EL (cell line): ENCODE data around the gene CEP85L.

Experiments used
- DNase-seq: peaks from one replicate; pipeline ENCODE4 v3.0.0-alpha.2; 2016

CEP85L gene

DNA sequence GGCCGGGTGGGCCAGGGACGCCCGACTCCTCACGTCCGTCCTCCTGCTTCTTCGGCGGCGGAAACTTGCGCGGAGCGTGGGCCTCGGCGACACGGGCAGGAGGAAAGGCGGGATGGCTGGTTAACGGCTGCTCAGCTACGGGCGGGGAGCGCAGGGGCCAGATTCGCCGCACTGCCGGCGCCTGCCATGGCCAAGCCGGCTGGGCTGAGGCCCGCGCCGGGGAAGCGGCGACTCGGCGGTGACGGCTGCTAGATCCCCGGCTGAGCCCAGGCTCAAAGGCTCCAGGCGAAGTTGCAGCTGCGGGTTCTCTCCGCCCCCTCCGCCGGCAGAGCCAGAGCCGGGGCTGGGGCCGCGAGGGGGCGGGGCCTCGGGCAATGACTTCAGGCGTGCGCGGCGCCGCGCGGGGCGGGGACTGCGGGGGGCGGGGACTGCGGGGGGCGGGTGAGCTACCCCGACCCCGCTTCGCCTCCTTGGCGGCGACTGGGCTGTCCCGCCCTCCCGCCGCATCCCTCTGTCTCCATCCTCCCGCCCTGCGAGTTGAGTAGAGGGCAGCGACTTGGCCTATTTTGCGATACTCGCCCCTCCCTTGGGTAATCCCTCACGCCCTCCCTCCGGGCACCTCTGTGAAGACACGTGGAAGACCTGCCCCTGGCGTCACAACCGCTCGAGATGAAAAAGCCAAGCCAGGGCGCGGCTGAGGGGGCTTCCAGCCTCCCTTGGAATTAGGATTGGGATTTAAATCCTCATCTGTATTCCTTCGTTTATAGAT is at the start of gene CEP85L:
TSS of gene CEP85L (minus strand) at position 310 of the 769 bp plus-strand sequence. CDS start 322 bp downstream, outside the sequence.
- peak; percentile 94 for DNase-seq

DNA sequence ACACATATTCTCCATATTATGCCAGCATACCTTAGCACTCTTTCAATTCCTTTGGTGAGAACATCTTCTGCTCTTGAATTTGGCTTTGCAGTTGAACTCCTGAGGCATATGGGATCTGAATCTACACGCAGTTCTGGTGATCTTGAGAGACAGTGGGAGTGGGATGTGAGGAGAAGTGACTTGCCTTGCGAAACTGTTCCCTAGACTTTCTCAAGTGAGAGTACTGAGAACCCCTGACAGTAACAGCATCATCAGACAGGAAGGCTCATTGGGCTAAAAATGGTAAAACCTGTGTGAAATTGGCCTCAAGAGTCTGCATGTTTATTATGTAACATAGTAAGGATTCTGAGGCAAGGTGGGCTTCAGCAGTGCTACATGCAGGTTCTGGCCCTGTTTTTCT is 49.1 kb upstream of the CEP85L start:
- no peak for DNase-seq

DNA sequence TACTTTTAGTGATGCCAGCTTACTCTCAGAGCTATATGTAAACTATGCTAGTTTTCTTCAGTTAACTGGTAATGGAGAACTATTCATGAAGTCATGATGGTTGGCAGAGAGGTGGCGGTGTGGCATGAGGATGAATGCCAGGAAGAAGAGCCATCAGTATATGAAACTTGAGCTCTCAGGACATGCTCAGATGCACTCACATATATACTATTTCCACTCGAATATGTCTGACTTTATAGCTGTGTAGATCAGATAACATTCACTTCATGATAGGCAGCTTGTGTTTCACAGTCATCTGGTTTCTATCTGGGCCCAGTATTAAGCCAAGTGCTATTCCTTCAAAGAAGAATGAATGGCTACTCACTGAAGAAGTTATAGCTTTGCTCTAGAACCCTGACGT is 46.2 kb upstream of the CEP85L start:
- DNase-seq: no peak

DNA sequence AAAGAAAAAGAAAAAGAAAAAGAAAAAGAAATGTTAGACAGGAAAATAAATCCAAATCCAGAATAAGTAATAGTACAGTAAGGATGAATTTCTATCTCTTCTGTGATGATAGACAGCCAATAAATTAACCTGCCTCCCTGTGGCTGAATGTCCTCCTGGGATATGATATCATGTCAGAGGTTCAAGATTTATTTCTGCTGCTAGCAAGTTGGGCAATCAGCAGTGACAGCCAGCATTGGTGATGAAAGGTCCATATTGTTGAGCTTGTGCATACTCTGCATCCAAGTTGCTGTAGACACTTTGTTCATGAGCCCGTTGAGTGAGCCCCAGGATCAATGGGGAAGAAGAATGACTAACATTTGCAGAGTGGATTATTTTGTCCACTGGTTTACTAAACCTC is 44.9 kb upstream of the CEP85L start:
- DNase-seq: no peak

DNA sequence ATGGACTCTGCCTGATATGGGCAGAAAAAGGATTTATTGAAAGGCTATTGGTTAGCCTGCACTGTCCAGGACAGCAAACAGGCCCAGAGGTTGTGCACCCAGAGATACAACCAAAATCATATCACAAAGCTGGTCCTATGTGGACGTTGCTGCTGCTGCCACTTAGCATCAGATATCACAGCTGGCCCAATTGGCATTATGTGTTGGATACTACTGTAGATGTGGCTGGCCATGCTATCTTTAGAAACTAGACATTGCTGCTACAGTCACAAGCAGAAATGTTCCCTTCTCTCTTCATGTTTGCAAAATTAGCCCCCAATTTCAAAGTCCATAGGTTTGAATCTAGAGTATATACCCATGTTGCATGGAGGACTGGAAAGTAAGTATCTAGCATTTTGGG is 42.2 kb upstream of the CEP85L start:
- DNase-seq: no peak

DNA sequence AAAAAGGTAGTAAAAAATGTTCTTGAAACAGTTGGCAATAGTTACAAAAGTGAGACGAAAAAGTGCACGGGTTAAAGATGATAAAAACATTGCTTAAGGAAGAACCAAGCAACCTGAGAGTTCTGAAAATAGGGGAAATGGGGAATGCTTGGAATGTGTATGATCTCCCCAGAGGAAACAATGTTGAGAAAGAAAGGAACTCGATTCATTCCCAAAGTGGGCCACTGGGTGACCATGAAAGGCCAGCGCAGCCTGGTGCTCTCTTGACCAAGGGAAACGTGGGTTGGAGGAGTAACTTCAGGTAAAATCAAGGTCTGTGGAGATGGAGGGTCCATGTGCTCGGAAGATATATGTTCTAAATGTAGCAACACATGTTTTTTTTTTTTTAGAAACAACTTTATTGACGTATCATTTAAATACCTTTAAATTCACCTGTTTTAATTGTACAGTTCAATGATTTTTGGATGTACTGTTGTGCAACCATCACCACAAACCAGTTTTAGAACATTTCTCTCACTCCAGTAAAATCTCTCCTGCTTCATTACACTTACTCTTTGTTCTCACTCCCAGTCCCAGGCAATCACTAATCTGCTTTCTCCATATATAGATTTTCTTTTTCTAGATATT is 34.5 kb upstream of the CEP85L start:
- DNase-seq: no peak

DNA sequence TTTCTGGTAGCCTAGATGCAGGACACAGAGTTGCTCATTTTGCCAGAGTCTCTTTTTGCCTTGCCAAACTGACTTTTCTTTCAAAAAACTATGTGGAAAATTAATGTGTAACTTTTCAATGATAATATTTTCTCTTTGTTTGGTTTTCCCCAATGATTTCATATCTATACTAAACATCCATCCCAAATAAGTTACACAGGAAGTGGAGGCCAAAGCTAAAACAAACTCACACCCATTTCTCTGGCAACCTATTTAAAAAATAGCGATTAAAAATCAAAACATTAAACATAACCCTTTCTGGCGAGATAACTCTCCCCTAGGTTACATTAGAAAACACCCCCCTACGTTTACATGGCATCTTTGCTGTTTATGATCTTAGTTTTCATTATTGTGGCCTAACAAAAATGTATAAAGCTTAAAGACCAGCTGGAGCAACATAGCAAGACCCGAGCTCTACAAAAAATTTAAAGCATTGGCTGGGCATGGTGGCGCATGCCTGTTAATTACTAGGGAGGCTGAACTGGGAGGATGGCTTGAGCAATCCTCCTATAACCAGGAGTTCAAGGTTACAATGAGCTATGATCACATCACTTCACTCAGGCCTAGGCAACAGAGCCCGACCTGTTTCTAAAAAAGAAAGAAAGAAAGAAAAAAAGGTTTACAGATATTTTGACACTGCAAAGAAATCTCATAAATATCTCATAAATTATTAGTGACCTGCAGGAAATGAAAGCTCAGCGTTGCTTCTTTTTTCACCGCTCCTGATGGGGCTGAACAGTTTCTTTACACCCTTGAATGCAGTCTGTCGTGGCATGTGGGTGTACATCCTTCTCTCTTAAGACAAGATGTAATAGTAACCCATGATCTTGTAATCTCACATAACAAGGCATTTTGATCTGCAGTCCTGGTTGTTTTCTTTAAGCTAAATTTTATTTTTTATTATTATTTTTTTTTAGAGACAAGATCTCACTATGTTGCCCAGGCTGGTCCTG is 32.8 kb upstream of the CEP85L start:
- no peak for DNase-seq

DNA sequence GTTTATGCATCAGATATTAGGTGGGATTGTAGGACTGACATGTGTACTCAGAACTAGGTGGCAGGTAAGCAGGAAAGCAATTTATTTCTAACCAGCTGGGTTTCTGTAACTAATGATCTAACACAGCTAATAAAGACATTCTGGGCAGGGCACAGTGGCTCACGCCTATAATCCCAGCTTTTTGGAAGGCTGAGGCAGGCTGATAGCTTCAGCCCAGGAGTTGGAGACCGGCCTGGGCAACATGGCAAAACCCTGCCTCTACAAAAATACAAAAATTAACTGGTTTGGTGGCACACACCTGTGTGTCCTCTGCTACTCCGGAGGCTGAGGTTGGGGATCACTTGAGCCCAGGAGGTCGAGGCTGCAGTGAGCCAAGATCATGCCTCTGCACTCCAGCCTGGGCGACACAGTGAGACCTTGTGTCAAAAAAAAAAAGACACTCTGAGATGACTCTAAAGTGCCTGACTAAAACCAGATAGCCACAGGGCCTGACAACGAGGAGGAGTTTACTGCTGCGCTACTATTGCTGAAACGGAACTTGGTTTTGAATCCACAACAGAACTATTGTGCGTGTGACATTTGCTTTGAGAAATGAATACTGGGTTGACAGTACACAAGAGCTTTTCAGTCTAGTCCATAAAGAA is 29.2 kb upstream of the CEP85L start:
- DNase-seq: no peak

DNA sequence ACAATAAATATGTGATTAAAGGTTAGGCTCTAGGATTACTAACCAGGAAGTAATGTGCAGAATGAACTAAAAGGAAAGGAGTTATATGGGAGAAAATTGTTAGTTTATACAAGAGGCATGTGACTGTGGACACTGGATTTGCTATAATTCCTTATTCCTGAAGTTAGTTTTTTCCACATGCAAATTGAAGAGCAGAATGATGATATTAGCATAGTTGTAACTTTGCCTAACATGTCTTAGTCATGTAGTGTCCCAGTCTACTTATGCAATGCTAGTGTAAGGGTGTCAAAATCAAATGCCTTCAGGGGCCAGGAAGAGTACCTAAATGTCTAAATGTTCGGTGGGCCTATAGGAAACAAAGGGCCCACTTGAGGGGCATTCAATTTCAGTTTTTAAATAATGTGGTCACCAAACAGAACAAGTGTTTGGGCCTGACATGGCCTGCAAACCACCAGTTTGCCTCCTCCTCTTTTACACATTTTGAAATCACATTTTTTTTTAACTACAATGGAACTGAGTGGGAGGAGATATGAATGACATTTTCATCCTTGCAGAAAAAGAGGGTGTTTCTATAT is 28.0 kb upstream of the CEP85L start:
- DNase-seq: peak; percentile 35

DNA sequence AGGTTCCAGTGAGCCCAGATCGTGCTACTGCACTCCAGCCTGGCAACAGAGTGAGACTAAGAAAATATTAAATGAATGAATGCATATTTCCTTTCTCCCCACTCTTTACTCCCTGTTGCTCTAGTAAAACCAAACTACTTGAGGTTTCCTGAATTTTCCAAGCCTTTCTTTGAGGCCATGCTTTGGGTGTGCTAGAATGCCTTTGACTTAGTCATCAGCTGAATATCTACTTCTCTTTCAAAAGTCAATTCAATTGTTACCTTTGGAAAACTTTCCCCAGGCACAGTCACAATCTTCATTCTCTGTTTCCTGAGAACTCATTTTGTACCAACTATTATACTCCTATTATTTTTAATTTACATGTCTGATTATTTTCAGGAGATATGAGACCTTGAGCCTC is 27.5 kb upstream of the CEP85L start:
- DNase-seq: peak; percentile 16

DNA sequence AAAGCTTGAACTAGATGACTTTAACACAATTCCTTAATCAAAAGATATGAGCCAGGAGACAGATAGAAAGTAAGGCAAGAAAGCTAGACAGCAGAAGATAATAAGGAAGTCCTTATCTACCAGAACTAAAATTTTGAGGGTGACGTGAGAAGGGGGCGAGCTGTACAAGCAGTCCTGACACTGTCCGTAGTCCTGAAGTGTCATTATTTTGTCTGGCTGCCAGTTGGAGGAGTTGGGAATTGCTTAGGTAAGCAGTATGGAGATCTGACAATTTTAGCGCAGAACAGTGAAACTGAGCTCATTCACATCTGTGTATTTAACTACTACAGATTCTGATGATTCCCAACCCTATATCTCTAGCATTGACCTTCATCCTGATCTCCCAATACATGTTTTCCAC is 25.8 kb upstream of the CEP85L start:
- DNase-seq: no peak

DNA sequence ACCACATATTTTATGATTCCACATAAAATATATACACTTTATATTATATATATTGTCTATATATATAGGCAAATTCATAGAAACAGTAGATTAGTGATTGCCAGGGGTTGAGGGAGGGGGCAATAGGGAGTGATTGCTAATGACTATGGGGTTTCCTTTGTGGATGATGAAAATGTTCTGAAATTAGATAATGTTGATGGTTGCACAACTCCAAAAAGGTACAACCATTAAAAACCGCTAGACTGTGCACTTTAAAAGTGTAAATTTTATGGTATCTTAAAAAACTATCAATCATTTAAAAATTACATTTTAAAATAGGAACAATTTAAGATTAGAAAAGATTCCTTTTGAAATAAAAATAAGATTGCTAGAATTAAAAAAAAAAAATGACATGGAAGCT is 23.8 kb upstream of the CEP85L start:
- DNase-seq: no peak

DNA sequence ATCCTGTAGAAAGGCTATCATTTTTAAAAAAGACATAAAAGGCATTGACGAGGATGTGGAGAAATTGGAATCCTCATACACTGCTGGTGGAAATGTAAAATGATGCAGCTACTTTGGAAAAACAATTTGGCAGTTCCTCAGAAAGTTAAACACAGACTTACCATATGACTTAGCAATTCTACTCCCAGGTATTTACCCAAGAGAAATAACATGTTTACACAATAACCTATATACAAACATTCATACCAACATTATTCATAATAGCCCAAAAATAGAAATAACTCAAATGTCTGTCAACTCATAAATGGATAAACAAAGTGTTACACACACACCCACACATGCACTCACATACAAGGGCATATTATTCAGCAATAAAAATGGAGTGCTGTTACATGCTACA is 23.4 kb upstream of the CEP85L start:
- no peak for DNase-seq

DNA sequence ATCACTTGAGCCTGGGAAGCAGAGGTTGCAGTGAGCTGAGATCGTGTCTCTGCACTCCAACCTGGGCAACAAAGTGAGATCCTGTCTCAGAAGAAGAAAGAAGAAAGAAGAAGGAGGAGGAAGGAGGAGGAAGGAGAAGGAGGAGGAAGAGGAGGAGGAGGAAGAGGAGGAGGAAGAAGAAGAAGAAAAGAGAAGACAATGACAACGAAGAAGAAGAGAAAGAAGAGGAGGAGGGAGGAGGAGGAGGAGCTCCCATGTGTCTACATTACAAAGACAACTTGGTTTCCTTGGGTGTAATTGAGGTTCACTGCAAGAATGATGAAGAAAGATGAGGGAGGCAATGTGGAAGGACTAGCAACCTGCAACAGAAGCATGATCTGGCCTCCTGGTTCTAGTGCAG is 21.3 kb upstream of the CEP85L start:
- no peak for DNase-seq

DNA sequence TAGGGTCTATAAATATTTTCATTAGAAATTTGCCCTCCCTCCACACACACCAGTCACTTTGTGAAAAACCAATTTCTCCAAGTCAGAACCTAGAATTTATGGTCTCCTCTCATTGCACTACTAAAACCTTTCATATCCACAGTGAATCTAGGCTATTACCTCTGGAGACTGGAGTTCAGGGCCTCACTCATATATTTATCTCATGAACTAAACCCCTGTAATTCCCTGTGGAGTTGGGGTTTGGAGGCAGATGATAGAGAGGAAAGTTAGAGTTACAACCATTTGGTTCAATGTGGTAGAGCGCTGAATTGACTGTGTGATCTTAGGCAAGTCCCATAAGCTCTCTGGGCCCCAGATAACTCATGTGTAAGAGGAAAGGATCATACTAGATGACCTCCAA is 18.2 kb upstream of the CEP85L start:
- DNase-seq: no peak

DNA sequence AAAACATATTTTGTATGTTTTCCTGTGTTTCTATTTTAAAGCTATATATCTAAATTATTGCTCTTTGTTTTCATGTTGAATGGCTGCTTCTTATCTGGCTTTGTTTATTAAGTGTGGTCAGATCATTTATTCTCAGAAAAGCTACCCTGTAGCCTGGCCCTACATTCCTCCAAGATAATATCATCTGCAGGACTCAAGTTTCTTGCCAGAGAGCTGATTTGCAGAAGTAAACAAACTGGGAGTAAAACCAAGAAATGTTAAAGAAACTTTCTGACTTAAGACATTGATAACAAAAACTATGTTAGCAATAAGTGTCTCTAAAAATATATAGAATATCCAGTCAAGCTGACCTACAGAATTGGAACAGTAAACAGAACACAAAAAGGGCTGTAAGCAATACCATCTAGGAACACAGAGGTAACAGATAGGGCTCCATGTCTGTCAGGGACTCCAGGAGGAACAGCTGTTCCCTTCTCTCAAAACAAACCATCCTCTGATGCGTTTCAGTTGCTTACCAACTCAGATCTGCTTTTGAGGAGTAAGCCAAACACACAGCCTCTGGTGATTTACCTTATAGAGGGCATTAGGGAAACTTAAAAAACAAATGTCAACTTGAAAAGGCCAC is 17.5 kb upstream of the CEP85L start:
- peak; percentile 72 for DNase-seq

DNA sequence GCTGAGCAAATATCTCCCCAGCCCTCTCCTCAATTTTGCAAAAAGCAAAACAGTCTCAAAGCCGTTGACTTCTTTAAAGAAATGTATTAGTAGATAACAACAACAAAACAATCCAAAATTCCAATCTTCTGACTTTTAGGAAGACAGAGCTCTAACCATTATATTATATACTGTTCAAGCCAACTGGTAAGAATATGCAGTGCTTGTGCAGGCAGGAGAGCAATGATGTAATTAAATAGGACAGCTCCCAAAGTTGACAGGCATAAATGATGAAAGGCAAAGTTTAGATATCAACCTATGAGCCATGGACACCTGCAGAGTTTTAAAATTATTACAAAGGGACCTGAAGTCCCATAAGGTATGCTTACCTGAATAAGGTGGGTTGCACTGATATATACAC is 16.6 kb upstream of the CEP85L start:
- peak; percentile 25 for DNase-seq

DNA sequence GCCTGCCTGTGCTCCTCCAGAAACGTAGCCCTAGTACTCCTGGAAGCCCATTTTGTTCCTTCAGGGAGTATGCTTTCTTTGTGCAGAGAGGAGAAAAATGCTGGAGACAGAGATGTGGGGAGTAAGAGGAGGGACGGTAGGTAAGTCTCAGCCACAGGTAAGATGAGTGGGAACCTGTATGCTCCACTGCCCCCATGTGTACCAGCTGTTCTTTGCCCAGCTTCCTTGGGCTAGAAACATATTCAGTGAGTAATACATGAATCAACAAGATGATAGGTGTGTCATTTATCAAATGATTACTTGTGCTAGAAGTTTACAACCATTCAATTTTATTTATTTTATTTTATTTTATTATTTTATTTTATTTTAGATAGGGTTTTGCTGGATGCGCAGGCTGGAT is 13.6 kb upstream of the CEP85L start:
- no peak for DNase-seq

DNA sequence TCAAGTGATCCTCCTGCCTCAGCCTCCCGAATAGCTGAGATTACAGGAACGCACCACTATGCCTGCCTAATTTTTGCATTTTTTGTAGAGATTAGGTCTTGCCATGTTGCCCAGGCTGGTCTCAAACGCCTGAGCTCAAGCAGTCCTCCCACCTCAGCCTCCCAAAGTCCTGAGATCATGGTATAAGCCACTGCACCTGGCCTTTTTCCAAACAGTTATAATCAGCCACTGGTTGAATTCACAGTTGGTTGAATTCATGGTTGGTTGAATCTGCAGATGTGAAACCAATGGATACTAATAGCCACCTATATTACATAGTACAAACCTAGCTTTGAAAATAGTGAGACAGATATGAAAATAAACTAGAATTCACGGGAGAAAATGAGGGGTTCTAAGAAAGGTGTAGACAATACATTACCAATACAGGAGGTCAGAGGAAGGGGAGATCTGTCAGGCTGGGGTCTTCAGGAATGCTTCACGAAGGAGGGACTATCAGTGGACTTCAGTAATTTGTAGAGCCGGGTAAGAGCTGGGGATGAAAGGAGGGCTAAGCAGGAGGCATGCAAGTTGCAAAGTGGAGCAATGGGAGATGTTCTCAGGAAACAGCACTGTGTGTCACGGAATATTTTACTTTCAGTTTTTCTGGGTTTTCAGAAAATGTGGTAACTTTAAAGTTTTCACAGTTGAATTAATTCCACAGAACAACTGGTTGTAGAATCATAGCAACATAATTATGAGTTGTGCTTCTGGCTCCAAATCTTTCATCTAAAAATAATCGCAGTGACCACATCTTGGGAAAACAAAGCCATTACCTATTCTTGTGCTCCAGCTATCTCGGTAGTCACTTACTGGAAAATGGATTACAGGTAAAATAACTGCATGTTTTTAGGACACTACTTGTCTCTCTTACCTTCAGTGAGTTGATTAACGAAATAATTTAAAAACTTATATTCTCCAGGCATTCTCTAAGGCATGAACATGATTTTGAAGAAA is 12.9 kb upstream of the CEP85L start:
- DNase-seq: peak; percentile 11

DNA sequence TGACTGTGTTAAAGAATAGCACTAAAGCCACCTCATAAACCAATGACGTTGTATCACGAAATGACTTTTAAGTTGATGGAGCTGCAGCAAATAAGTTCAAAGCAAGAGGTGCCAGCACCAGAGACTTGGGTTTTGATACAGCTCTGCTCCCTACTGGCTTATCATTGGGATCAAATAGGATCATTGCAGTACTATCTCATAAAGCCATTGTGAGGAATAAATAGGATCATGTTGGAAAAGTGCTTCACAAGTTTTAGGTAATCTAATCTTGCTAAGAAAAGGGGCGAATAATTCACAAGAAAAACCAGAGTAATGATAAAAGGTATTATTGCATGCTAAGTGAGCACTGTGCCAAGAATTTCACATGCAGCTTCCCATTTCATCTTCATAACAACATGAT is 10.4 kb upstream of the CEP85L start:
- DNase-seq: no peak

DNA sequence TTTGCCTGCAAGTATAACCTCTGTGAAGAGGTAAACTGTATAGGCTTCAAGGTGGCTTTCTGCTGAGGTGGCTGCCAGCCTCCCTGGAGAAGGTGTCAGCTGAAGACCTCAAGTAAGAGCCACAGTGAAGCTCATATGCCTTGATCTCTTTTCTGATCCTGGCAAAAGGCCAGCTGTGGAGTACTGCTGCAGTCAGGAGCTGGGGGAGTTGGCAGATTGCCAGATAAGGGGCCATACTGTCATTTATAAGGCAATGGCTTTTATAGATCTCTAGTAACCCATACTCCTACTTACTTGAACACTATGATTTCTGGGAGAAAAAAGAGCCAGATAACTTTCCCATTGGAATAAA is 8.8 kb upstream of the CEP85L start:
- peak; percentile 14 for DNase-seq
